ENCODE results near the gene PLET1.

DNA sequence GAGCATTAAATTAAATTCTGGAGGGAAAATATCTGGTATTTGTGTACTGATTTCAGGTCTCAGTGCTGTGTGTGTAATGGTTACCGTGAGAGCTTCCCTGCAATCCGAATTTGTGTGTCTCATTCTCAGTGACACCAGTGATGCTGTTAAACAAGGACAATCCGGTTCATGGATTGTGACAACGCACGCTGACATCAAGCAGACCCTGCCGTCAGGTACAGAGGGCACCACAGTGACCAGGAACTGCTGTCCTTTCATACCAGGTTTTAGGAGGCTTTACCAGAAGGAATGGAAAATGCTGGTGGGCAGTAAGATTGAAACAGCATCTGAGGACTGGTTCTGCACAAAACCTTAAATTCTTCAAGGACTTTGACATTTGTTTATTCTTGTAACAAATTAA lies 30.5 kb upstream of the PLET1 start:
- TF ChIP-seq, protein P1, sequence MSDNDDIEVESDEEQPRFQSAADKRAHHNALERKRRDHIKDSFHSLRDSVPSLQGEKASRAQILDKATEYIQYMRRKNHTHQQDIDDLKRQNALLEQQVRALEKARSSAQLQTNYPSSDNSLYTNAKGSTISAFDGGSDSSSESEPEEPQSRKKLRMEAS (IDR thresholded peaks at IDR 0.05), result no peak
- TF ChIP-seq EP300 (IDR thresholded peaks at IDR 0.05; ENCODE audit: borderline replicate concordance), result no peak
- TF ChIP-seq CREB1 (IDR thresholded peaks at IDR 0.05; ENCODE audit: low read depth), result no peak
- TF ChIP-seq, protein P2, sequence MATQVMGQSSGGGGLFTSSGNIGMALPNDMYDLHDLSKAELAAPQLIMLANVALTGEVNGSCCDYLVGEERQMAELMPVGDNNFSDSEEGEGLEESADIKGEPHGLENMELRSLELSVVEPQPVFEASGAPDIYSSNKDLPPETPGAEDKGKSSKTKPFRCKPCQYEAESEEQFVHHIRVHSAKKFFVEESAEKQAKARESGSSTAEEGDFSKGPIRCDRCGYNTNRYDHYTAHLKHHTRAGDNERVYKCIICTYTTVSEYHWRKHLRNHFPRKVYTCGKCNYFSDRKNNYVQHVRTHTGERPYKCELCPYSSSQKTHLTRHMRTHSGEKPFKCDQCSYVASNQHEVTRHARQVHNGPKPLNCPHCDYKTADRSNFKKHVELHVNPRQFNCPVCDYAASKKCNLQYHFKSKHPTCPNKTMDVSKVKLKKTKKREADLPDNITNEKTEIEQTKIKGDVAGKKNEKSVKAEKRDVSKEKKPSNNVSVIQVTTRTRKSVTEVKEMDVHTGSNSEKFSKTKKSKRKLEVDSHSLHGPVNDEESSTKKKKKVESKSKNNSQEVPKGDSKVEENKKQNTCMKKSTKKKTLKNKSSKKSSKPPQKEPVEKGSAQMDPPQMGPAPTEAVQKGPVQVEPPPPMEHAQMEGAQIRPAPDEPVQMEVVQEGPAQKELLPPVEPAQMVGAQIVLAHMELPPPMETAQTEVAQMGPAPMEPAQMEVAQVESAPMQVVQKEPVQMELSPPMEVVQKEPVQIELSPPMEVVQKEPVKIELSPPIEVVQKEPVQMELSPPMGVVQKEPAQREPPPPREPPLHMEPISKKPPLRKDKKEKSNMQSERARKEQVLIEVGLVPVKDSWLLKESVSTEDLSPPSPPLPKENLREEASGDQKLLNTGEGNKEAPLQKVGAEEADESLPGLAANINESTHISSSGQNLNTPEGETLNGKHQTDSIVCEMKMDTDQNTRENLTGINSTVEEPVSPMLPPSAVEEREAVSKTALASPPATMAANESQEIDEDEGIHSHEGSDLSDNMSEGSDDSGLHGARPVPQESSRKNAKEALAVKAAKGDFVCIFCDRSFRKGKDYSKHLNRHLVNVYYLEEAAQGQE (IDR thresholded peaks at IDR 0.05; ENCODE audit: low read depth), result no peak
- no peak for TF ChIP-seq TEAD4 (IDR thresholded peaks at IDR 0.05)
- TF ChIP-seq RAD21 (IDR thresholded peaks at IDR 0.05; ENCODE audit: low read depth), result no peak
- no peak for TF ChIP-seq CEBPB (IDR thresholded peaks at IDR 0.05)
- TF ChIP-seq YY1 (IDR thresholded peaks at IDR 0.05; ENCODE audit: low read depth), result no peak
- no peak for TF ChIP-seq ZBTB7A (IDR thresholded peaks at IDR 0.05; ENCODE audit: low read depth)
- TF ChIP-seq NFIC (IDR thresholded peaks at IDR 0.05), result no peak
- no peak for TF ChIP-seq TAF1 (IDR thresholded peaks at IDR 0.05; ENCODE audit: low read depth)
